ENCODE measurements around the gene DHX29.
A peak's percentile ranks its signal among the peaks of the same experiment; 100 is the strongest.

Gene DHX29

DNA sequence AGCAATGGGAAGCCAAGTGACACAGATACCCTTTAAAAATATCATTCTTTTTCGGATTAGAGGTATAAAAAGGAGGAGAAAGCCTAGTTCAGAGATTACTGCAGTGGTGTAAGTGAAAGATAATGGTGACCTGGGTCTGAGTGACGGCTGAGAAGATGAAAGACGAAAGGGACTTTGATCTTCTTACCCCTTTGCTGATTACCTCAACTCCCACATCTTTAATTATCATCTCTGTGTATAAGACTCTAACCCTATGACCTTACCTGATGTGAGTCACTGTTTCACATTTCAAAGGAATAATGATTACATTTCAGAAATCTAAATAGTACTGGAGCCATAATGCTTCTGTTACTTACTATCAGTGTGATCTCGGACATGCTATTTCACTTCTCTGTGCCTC is 52.7 kb downstream of the DHX29 start:
- TF ChIP-seq, protein P1, sequence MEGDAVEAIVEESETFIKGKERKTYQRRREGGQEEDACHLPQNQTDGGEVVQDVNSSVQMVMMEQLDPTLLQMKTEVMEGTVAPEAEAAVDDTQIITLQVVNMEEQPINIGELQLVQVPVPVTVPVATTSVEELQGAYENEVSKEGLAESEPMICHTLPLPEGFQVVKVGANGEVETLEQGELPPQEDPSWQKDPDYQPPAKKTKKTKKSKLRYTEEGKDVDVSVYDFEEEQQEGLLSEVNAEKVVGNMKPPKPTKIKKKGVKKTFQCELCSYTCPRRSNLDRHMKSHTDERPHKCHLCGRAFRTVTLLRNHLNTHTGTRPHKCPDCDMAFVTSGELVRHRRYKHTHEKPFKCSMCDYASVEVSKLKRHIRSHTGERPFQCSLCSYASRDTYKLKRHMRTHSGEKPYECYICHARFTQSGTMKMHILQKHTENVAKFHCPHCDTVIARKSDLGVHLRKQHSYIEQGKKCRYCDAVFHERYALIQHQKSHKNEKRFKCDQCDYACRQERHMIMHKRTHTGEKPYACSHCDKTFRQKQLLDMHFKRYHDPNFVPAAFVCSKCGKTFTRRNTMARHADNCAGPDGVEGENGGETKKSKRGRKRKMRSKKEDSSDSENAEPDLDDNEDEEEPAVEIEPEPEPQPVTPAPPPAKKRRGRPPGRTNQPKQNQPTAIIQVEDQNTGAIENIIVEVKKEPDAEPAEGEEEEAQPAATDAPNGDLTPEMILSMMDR (conservative IDR thresholded peaks at IDR 0.05) = no peak

DNA sequence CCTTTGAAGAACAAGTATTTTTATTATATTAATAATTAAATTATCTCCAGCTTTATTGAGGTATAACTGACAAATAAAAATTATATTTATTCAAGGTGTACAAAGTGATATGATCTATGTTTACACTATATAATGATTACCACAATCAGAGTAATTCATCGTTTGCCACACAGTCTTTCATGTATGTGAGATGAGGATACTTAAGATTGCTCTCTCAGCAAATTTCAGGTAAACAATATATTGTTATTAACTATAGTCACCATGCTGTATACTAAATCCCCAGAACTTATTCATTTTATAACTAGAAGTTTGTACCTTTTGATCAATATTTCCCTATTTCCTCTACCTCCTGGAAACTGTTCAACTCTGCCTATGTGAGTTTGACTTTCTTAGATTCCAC is 57.4 kb downstream of the DHX29 start:
- TF ChIP-seq, protein P1 (conservative IDR thresholded peaks at IDR 0.05) = no peak
- peak overlapping the region; percentile 78 for H3K27ac ChIP-seq

More for the DNA sequence above, 52.7 kb downstream of the DHX29 start:
- H3K27ac ChIP-seq = no peak overlapping the region

DNA sequence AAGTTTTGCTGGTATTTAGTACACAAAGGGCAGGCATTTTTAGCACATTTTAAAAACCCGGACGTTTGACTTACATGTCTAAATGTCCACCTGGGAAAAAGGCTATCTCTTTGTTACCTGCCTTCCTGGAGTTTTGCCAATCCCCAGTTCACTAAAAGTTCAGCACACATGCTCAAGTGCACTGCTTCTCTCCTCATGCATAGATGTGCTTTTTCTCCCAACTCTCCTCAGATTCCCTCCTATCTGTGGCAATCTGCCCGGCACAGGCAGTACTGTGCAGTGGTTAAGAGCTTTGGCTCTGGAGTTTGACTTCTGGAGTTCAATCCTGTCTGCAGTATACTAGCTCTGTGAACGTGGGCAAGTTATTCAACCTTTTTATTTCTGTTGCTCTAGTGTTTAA is 65.7 kb downstream of the DHX29 start:
- H3K27ac ChIP-seq = peak overlapping the region; percentile 84
- TF ChIP-seq, protein P1 (conservative IDR thresholded peaks at IDR 0.05) = no peak

DNA sequence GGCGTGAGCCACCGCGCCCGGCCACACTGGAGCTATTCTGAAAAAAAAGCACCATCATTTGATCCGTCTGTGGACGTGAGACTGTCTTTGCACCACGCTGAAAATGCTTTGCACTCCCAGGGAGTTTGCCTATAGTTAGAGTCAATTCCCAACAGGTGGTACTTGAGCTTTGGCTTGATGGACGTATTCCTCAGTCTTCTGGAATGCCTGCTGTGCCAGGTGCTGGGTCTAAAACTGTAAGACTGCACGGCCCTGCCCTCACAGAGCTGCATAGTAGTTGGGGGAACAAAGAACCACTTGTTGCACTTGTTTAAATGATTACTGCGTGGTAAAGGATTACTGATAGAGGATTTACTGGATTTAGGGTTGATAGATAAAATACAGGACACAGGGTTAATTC is 70.7 kb downstream of the DHX29 start:
- no peak overlapping the region for H3K27ac ChIP-seq
- TF ChIP-seq, protein P1 (conservative IDR thresholded peaks at IDR 0.05) = no peak

DNA sequence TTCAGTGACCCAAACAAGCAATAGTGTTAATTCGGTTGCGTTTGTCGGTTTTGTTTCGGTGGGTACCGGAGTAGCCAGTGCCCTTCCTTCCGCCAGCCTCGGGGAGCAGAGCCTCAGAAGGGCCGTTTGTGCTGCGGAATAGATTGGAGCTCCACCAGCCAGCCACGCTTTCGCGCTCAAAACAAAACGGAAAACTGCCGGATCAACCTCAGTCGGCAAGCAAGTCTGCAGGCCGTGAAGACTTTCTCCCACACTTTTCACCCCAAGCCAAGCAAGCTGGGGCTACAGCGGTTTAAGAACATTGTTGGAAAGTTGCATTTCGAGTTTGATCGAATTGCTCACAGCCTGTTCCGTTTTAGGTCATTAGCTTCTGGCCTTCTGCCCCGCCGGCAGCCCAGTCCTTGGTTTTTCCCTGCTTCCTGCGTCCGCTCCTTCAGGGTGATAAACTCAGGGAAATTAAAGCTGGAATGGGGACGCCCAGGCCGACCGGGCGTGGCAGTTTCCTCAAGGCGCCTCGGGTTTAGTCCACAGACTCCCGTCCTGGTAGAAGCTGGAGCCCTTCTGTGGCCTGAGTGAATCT is 73.3 kb downstream of the DHX29 start:
- TF ChIP-seq, protein P1 (conservative IDR thresholded peaks at IDR 0.05) = no peak

DNA sequence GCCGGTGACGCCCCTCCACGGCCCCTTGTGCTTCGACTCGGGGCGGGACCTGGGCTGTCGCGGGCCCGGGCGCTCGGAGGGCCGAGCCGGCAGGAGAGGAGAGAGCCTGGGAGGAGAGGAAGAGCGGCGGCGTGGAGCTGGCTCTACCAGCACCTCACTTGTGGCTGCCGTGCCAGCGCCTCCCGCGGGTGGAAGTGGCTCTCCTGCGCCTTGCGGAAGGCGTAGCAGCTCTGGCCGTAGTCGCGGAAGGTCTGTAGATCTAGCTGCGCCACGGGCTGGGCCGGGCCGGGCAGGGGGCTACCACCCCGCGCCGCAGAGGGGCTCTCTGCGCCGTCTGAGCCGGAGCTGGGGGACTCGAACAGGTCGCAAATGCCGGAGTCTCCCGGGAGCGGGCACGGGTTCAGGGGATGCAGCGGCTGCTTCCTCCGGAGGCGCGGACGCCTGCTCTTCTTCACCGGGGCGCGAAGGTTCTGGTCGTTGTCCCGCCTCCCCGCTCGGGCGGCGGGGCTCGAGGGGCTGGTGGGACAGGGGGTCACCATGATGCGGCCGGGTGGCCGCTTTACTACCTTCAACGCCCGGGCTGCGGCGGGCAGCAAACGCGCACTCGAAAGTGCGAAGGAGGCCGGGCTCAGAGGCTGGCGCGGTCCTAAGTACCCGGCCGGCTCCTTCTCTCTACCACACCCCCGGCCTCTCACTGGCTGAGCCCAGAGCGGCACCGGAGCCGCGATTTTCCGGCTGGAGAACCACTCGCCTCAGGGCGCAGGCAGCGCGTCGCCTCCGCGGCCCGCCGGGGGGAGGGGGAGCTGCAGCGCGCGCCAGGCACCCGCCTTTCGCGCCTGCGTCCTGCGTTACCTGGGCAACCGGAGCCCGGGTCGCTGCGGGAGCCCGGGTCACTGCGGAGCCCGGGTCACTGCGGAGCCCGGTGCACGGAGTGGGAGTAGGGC is 74.2 kb downstream of the DHX29 start, which contains the start of gene CCNO:
Gene CCNO (minus strand): TSS at position 624 of the 944 bp plus-strand sequence. CDS start 85 bp downstream, at position 539.
- peak within 1 kb of the TSS; percentile 90 for H3K27ac ChIP-seq
- TF ChIP-seq, protein P1 (conservative IDR thresholded peaks at IDR 0.05) = peak; percentile 17; the same call in 1 of the 2 replicates

More for the DNA sequence above, 73.3 kb downstream of the DHX29 start:
- peak overlapping the region; percentile 90 for H3K27ac ChIP-seq

DNA sequence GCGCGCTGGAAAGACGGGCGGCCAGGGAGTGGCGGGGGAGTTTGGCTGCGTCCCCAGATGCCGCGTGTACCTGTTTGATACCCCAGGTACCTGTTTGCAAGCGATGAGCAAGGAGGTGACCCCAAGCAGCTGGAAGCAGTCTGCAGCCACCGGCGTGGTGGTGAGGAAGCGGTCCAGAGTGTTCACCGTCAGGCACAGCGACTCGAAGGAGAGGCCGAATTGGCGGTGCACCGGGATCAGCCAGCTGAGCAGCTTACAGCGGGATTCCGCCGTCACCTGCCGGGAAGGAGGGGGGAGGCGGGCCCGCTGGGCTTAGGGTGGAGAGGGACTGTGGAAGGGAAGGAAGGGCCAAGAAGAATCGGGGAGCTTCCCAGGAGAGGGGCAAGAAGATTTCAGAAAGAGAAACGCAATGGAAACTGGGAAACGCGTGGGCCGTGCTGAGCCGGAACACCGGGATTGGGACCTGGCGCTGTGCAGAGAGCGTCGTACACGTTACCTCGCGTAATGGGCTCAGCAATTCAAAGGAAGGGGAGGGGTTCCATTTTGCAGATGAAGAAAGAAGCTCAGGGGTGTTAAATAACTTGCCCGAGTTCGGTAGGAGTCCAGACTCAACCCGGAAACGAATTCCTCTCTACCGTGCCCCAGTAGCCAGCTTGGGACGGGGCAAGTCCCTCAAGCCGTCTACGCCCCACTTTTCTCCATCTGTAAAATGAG is 75.1 kb downstream of the DHX29 start:
- TF ChIP-seq, protein P1 (conservative IDR thresholded peaks at IDR 0.05) = no peak
- peak overlapping the region; percentile 90 for H3K27ac ChIP-seq
